ENCODE measurements around the gene DNAJB11.

- TF ChIP-seq NFE2L2 (IDR thresholded peaks at IDR 0.05; ENCODE audit: low read depth, low read length): no peak
- TF ChIP-seq CTCF (conservative IDR thresholded peaks at IDR 0.05; ENCODE audit: low read depth, low read length): no peak
- TF ChIP-seq CEBPB (IDR thresholded peaks at IDR 0.05; ENCODE audit: low read depth, low read length): no peak
- no peak for TF ChIP-seq FOS (IDR thresholded peaks at IDR 0.05; ENCODE audit: low read depth, low read length)
- no peak for TF ChIP-seq POLR2A (IDR thresholded peaks at IDR 0.05; ENCODE audit: low read depth, low read length)
Measured at GRCh38 chr3:186608624-186609215, 38.2 kb downstream of the DNAJB11 start.

Measured in IMR-90 (cell line).